ENCODE results near the gene F13A1.
"Not testable (repeated sequence)": the region's sequence is repeated elsewhere in the genome, so short reads cannot be mapped to it uniquely, and the experiment has no call there.

Gene F13A1

DNA sequence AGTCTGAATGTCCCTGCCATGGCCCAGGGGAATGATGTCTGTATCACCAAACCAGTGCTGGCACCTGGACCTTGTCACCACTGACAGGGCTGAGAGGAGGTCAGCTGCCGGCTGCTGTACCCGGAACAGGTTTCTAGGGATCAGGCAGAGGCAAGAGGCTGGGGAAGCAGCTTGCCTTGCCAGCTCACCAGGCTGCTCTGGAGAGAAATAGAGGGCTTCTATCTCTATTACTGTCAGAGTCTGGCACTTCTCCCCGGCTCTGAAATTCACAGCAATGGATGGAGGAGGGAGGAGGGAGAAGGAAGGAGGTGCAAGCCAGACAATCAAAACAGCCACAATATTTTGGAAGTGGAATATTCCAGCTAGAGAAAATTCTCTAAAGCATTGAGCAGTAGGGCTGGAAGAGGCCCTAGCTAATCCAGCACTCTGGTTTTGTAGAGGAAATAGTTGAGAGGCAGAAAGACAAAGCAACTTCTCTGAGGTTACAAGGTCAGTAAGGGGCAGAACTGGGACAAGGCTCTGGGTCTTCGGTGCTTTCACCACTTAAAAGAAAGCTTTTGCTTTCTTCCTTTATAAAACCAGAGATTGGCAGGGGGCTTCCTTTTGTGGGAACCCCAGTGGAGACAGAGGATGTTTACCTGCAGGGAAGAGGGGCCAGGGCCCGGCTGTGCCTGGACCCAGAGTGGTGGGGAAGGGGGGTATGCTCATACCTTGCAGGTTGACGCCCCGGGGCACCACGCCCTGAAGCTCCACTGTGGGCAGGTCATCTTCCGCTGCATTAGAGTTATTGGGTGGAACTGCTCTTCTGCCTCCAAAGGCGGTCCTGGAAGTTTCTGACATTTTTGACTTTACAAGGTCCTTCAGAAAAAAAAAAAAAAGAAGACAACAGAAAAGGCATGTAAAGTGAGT is 2.4 kb downstream of the F13A1 start:
- DNase-seq (ENCODE audit: low read depth): no peak

DNA sequence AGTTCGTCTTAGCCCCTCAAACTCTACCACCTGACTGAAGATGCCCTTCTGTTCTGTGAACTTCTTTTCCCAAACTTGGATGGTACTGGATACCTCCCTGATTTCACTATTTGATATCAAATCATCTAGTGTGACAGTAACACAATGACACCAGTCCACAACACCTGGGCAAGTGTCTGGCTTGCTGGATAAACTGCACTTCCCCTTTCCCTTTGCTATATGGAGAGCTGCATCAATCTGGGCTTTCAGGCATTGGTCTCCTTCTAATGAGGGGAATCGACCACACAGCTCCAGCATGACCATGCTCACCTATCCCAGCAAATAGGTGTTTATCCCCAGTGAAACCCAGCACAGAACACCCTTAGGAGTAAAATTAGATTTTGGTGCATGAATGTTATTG is 3.1 kb downstream of the F13A1 start:
- DNase-seq (ENCODE audit: low read depth): no peak

DNA sequence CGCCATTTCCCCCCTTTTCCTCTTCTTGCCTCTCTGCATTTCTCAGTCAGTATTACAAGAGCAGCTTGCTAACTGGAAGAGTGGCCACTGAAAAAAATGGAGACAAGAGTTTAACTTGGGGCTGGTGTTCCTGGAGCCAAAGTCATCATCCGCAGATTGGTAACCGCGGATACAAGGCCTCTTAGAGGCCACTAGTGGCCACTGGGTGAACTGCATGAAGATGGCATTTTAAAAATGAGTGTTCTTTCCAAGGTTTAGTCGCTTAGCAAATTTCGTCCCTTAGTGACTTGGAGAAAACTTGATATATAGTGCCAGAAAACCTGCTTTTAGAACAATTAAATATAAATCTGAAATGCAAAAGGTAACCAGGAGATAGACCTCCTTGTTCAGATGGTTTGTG is 4.8 kb downstream of the F13A1 start:
- no peak for DNase-seq (ENCODE audit: low read depth)

DNA sequence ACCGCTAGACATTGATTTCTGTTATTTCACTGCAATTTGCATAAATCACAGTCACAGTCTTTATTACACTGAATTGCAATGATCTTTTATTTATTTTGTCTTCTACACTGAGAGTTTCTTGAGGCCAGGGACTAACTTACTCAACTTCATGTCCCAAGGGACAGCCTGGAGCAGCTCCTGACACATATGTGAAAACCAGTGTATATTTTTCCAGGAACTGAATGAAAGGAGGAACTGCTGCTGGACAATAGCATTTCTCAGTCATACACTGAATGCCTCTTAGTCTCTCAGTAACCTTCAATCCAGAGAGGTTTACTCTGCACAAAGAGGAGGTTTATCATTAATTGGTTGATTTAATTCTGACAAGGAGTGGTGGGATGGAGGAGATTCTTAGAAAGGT is 5.9 kb downstream of the F13A1 start:
- no peak for DNase-seq (ENCODE audit: low read depth)

DNA sequence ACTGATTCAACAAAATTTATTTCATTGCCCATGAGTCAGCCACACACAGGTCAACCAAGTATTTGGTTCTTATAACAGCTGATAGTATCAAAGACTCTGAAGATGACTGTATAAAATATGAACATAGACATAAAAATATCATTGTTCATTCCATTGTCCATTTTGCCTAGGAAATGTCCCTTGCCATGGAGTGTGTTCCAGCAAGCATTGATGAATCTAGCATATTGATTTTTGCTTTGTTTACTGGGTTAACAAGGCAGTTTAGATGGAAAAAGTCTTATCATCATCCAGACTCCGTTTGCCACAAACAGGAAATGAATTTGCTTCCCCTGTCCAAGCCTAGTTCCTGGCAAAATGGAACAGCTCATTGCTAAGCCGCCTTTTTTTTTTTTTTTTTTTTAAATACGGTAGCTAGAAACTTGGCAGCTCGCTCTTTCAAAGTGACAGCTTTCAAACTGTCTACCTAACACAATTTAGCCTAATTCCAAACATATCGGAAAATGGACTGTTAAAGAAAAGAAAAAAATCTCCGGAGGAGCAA is 7.5 kb downstream of the F13A1 start:
- no peak for DNase-seq (ENCODE audit: low read depth)

DNA sequence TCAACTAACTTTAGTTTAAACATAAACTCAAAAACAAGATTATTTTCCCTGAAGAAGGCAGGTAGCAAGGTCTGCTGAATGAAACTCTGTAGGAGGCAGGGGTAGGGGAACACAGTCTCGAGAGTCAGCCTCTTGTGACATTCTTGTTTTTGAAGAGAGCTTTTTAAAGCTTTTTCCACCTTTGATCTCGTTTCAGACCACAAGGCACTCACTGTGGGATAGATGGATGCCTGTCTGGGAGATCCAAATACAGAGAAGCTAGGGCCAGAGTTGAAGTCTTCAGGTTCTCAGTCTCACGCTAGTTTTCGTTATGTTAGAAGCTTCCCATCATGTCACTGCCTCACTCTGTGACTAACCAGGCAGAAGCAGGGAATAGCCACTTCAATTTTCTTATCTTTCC is 14.9 kb downstream of the F13A1 start:
- no peak for DNase-seq (ENCODE audit: low read depth)

DNA sequence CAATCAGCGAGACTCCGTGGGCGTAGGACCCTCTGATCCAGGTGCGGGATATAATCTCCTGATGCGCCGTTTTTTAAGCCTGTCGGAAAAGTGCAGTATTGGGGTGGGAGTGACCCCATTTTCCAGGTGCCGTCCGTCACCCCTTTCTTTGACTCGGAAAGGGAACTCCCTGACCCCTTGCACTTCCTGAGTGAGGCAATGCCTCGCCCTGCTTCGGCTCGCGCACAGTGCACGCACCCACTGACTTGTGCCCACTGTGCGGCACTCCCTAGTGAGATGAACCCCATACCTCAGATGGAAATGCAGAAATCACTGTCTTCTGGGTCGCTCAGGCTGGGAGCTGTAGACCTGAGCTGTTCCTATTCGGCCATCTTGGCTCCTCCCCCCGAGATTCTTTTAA is 20.1 kb downstream of the F13A1 start:
- not testable (repeated sequence) for DNase-seq (ENCODE audit: low read depth)

DNA sequence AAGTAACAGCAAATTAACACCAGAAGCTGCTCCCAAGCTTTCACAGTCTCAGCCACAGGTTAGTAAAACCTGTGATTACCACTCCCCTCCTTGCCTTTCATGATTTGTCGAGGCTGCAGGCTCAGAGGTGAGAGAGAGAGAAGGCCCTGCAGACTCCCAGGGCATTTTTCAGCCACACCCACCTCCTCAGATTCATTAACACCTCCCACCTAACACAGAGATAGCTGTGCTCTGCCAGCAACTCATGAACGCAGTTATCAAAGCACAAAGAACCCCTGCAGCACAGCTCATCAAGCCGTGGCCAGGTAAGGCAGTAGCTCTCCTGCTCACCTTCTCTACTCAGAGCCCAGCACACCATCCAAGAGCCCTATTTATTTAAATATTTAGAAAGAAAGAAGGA is 27.1 kb downstream of the F13A1 start:
- no peak for DNase-seq (ENCODE audit: low read depth)

DNA sequence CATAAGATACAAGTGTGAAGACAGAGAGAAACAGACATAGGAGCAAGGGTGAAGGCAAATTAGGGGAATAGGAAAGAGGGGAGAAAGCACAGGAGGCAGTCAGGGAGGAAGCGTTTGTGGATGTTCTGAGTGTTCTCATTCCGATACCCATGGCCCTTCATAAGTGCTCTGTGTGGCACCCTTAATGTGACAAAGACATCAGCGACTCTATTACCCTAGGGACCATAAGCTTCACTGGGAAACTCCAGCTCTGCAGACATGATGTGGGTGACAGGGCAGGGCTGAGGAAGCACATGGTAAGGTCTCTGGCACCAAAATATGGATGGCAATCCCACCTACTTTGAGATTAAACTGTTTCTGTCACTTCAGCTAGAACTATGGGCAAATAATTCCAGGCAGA is 33.0 kb downstream of the F13A1 start:
- DNase-seq (ENCODE audit: low read depth): no peak

DNA sequence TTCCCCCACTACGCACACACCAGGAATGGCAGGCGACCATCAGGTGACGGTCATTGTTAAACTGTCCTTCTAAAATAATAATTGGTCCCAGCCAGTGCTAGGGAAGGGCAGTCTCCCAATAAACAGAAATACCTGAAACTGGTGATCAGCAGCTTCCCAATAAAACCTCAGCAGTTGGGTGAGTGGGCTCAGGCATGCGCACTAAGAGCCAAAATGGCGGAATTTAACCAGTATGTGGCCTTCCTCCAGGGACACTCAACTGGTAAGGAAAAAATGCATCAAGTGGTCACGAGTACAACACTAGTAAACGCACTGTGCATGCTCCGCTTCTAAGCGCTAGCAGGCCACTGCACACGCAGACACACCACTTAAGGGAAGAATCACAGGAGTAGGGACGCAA is 34.8 kb downstream of the F13A1 start:
- DNase-seq (ENCODE audit: low read depth): no peak

DNA sequence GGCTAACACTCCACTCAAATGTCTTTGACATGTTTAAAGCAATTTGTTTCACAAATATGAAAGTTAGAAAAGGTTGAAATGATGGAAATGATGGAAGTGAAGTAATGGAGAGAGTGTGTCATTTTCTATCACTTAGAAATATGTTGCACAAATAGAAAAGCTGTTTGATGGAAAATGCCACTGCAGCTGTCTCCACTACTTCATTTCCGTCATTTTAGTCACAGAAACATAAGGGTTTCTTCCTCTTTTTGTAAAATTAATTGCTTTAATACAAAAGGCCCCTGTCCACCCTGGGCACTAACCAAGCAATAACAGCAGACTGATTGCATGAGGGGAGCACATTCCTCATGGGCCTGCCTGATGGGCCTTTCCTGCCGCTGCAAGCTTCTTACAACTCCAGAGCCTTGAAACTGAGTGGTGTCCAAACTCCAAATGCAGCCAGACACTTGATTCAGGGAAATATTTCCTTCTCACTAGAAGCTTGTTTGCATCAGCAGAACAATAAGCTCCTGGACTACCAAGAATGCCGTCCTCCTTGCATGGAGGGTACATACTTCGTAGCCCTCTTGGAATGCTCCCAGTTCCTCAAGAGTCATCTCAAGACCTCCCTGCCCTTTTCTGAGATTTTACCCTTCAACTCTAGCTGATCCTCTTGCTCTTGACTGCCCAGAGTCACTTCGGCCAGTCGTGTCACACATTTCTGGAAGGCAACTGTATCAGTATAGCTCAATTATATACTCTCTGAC is 36.1 kb downstream of the F13A1 start:
- no peak for DNase-seq (ENCODE audit: low read depth)

DNA sequence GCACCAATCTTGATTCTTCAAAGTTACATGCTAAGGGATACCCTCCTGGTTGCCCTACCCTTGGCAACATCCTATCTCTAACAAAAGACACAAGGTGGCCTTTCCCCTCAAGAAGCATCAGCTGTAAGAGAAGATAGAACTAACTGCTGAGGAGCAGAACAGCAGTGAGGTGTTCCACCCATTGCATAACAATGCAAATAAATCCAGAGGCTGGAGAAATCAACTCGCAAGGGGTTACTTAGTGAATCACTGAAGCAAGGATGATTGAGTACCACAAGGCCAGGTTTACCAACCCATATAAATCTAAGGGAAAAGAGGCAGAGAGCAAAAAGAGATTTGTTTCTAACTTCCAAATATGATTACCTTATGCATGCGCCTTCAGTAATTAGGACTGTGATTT is 36.7 kb downstream of the F13A1 start:
- DNase-seq (ENCODE audit: low read depth): no peak

DNA sequence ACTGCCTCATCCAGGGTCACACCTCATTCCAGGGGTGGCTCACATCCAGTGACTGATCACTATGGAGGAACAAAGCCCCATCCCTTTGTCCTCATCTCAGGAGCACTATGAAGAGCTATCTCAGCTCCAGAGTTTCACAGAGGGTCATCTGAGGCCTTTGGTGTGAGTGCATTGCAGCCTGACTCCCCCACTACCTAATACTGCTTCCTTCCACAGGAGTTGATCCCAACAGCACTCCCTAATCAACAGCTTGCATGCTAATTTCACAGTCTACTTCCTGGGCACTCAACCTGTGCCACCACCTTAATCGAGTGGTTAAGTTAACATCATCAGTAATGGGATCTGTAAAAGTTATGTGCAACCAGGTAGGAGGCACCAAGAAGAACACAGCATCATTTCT is 37.7 kb downstream of the F13A1 start:
- no peak for DNase-seq (ENCODE audit: low read depth)

DNA sequence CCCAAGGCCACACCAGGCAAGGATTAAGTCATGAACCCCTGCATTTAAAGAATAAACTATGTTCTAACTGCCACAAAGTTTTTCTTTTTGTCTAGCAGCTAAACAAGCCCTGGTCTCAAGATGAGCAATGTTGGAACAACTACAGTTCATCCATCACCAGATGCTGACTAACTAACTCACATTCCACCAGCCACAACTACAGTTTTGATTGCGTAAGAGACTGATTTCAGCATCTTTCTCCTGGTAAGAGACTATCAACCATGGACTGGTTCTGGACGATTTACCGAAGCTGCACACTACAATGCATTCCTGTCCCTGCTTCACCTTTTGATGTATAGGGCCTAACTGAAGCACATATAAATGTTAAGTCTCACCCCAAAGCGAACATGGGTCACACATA is 43.0 kb downstream of the F13A1 start:
- no peak for DNase-seq (ENCODE audit: low read depth)

DNA sequence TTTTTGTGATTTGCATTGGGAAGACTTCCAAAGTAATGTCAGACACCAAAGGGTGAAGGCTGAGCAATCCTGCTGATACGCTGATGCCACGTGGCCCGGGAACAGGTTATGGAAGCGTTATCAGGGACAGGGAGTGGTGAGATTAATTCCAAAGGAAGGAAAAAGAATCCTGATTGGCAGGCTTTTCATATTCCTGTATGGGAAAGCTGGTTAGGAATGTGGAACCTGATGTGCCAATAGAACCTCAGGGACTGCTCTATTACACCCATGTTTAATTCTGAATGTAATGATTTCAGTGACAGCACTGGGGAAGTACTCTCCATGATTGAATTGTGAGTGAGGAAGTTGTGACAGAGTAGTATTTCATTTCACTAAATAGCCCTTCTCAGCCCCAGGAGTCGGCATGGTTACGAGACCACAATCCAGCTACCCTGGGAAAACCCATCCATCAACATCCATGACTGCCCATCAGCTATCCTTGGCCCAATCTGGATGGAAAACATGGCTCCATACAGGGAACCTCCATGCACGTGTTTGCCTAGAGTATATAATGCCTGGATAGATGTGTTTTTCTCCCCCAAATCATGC is 49.4 kb downstream of the F13A1 start:
- no peak for DNase-seq (ENCODE audit: low read depth)

DNA sequence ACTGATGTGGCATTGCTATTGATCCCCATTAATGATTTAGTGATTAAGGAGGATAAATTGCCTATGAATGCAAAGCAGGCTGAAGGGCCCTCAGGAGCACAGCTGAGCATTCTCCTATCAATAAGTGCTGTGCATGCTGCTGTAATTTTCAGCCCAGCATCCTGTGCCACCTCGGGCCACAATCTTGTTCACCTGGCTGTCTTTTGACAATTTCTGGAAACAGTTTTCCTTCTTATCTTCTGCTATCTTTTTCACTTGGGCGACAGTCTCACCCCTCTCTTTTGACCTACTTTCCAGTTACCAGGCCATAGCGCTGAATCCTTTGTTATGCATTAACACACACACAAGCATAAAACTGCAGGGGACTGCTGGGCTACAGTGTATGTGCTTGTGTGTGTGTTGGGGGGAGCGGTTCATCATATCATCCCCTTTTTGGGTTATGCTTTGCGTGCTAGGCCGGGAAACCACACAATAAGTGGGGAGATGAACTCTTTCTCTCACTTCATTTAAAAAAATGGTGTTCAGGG is 60.2 kb downstream of the F13A1 start:
- no peak for DNase-seq (ENCODE audit: low read depth)

DNA sequence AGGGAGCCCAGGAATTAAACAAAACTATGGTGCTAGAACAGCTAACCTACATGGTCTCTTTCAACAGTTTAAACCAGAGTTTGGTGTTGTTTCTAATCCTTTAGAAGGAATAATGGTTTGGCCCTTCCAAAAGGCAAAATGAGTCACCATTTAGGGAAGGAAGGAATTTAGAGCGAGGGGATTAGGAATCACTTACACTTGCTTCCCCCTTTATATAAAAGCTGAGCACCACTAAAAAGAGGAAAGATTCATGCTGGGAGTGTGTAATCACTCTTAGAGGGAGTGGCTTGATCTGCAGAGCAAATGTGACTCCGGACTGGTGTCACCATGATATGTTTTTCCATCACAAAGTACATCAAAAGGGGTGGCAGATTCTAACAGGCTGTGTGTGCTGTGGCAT is 63.6 kb downstream of the F13A1 start:
- DNase-seq (ENCODE audit: low read depth): no peak

DNA sequence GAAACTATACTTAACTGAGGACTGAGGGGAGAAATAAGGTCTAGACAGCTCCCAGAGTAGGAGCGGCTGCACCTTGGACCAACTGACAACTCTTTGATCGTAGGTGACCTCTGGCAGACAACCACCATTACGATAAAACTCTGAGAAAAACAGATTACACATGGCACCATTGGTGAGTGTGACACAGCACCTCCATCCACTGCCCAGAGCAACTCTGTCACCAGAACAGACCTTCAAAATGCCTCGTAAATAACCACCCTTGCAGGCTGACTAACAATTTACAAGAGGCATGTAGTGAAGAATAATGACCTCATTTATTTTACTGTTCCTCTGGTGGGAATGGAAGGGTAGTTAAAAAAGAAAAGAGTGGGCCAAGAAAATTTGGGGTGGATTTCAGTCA is 64.2 kb downstream of the F13A1 start:
- DNase-seq (ENCODE audit: low read depth): no peak

DNA sequence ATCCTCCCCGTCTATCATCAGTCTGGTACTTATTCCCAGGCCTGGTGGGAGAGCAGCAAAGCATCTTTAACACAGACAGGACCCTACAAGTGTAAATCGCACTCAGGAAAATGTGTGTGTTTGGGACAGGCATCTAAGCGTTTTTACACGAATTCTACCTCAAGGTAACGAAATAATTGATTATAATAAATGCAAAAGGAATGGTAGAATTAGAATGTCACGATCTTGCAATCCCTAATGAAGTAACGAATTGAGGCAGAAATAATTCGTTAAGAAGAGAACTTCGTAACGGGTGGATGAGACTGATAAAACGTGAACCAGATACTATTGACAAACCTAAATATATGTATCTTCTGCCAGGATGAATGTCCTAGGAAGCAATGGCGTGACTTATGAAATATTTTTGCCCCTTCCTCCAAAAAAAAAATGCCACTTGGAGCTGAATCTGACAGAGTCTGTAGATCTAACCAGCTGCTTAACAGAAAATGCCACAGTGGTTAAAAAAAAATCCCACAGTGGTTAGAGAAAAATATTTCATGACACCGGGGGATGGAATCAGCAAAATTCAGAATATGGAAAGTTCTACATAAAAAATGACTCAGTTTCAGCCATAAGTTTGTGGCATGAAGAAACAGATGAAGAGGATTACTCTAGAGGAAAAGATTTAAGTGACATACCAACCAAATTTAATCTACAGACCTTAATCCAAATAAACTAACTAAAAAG is 68.7 kb downstream of the F13A1 start:
- no peak for DNase-seq (ENCODE audit: low read depth)

DNA sequence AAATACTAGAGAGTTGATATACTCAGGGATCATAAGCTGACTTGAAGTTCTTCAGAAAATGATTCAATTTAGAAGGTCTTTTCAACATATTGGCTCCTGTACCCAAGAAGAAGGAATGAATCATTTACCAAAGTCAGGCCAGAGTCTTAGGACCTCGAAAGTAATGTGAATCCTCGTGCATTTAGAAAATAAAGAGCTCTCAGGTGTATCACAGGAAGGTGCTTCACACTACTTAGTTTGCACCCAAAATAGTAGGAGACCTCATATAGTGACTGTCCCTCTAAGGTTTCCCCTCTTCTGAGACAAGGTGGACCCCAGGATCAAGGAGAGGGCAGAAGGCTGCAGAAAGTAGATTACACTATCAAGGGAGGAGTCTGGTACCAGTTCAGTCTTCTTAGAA is 71.8 kb downstream of the F13A1 start:
- no peak for DNase-seq (ENCODE audit: low read depth)

DNA sequence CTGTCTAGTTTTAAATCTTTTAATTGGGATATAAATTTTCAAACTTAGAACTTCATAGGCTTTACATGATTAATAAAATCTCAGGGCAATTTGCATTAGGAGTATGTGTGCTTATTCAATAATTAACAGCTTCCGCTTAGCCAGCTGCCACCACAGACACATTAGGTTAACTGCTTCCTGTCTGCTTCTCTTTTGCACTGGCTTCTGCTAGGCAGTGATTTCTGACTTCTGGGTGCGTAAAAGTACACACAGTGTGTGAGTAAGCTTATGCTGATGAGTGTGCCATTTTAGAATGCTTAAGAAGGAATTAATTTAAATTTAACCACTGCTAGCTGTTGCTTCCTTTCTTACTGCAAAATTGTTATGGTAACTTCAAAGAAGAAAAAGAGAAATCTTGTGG is 73.9 kb downstream of the F13A1 start:
- DNase-seq (ENCODE audit: low read depth): no peak

DNA sequence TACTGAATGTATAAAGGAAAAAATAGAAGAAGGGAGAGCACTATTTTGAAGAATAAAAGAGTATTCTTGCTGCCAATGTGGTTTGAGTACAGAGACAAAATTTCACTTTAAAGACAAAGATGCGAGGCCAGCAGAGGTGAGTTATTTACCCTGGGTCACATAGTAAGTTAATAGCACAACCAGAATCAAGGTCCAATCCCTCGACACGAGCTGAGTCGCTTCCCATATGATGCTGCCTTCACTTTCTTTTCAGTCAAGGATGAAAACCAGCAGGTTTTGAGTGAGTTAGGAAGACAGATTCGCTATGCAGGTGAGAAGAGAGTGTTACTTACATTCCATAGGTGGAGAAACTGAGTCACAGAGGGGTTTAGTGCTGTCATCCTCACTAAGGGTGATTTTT is 75.8 kb downstream of the F13A1 start:
- no peak for DNase-seq (ENCODE audit: low read depth)
